Measurements from ENCODE around the gene TFF2. TPM values are rescaled to one million over a fixed set of nuclear protein-coding genes. Genes with fewer than 3 reads are reported as not detected.

Gene TFF2, protein sequence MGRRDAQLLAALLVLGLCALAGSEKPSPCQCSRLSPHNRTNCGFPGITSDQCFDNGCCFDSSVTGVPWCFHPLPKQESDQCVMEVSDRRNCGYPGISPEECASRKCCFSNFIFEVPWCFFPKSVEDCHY
- total RNA-seq = under 1 TPM in 1 of 4 donors, not detected in 3; 0.68 TPM

- H3K36me3 ChIP-seq = no peaks in the 10 kb centered on the region
- in situ Hi-C loops (cut with MboI; ENCODE audit: low pct_ligation_motif_present in 1 of 4, low pct_unique_long_range_greater_than_20kb in 1 of 4, low sequenced_read_pairs in 3 of 4) (no loop called here), intact Hi-C loops (cut with DNase I; ENCODE audit: low total_unique reads) (no loop called here)
- no peak for TF ChIP-seq POLR2AphosphoS5 (IDR thresholded peaks at IDR 0.05)
- no peak for TF ChIP-seq EP300 (IDR thresholded peaks at IDR 0.05; ENCODE audit: low read depth)
- no peak for TF ChIP-seq POLR2A (IDR thresholded peaks at IDR 0.05)
- no peak for TF ChIP-seq CTCF (IDR thresholded peaks at IDR 0.05)
- no peak within 1 kb of the TSS for H3K27ac ChIP-seq
- 66% methylated on average over 11 of the region's 13 CpGs; no CpG with 5 or more reads in 1 of the 2 donors for WGBS, 2 donors (ENCODE audit: low coverage in 1 of 2)
- no peaks in the 10 kb centered on the region for H3K4me1 ChIP-seq
- peaks cover 0 to 11% of the 10 kb centered on the region in 2 donors for H3K9me3 ChIP-seq
- no peaks in the 10 kb centered on the region for H3K27me3 ChIP-seq
- DNase-seq = no peak
- no peak within 1 kb of the TSS for H3K4me3 ChIP-seq
Measured at GRCh38 chr21:42350927-42351426, at the start of gene TFF2. TFF2 (minus strand) TSS chr21:42350994; CDS start chr21:42350957, 37 bp downstream.

DNA sequence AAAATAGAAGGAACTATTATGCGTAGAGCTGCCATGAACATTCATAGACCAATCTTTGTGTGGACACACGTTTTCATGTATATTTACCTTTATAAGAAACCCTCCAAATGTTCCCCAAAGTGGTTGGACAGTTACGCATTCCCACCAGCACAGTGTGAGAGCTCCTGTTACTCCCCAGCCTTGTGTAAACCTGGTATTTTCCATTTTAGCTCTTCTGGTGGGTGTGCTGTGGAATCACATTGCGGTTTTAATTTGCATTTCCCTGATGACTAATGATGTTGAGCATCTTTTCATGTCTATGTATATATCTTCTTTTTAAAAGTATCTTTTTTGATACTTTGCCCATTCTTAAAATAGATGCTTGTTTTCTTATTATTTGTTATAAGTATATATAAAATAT lies 49.7 kb upstream of the TFF2 start:
- H3K4me3 ChIP-seq = no peak overlapping the region
- DNase-seq = no peak
- no peaks in the 10 kb centered on the region for H3K36me3 ChIP-seq
- intact Hi-C loops (cut with DNase I; ENCODE audit: low total_unique reads) (no loop called here), in situ Hi-C loops (cut with MboI; ENCODE audit: low pct_ligation_motif_present in 1 of 4, low pct_unique_long_range_greater_than_20kb in 1 of 4, low sequenced_read_pairs in 3 of 4) (no loop called here)
- H3K27me3 ChIP-seq = no peaks in the 10 kb centered on the region
- no peaks in the 10 kb centered on the region for H3K9me3 ChIP-seq
- H3K27ac ChIP-seq = no peak overlapping the region
- WGBS, 2 donors (ENCODE audit: low coverage in 1 of 2) = 72 to 88% methylated on average over 2 to 4 of the region's 4 CpGs
- TF ChIP-seq EP300 (IDR thresholded peaks at IDR 0.05; ENCODE audit: low read depth) (no peak), CTCF (IDR thresholded peaks at IDR 0.05) (no peak)
- H3K4me1 ChIP-seq = no peaks in the 10 kb centered on the region

DNA sequence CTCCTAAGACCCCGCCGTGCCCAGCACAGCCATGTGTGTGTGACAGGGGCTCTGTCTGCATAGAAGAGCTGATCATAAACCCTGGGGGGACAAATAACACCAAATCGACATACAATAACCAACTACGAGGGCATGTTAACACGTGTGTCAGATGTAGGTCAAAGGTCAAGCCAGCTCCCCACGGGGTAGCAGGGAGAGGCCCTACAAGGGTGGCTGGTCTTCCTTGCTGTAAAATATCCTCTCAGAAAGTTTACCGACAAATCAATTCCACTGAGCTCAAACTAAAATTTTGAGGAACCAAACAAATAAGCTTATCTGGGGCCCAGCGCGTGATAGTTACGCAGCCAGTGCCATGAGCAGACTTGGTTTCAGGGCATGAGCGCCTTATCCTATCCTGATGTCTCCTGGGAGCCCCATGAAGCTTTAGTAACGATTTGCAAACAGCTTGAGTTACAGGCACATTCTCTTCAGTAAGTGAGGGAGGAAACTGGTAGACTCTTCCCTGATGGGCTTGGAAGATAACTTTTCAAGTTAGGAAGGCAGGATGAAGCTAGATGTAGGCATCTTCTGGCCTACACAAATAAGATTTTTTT lies 47.7 kb upstream of the TFF2 start:
- intact Hi-C loops (cut with DNase I; ENCODE audit: low total_unique reads) = no loop called here
- H3K4me3 ChIP-seq = no peak overlapping the region
- H3K36me3 ChIP-seq = no peaks in the 10 kb centered on the region
- in situ Hi-C loops (cut with MboI; ENCODE audit: low pct_ligation_motif_present in 1 of 4, low pct_unique_long_range_greater_than_20kb in 1 of 4, low sequenced_read_pairs in 3 of 4) = no loop called here
- TF ChIP-seq POLR2AphosphoS5 (IDR thresholded peaks at IDR 0.05) (no peak), POLR2A (IDR thresholded peaks at IDR 0.05) (no peak), EP300 (IDR thresholded peaks at IDR 0.05; ENCODE audit: low read depth) (no peak), CTCF (IDR thresholded peaks at IDR 0.05) (no peak)
- no peak for DNase-seq
- H3K4me1 ChIP-seq = no peaks in the 10 kb centered on the region
- WGBS, 2 donors (ENCODE audit: low coverage in 1 of 2) = 72% methylated on average over 12 of the region's 12 CpGs; no CpG with 5 or more reads in 1 of the 2 donors
- H3K27me3 ChIP-seq = no peaks in the 10 kb centered on the region
- no peak overlapping the region for H3K27ac ChIP-seq
- no peaks in the 10 kb centered on the region for H3K9me3 ChIP-seq

DNA sequence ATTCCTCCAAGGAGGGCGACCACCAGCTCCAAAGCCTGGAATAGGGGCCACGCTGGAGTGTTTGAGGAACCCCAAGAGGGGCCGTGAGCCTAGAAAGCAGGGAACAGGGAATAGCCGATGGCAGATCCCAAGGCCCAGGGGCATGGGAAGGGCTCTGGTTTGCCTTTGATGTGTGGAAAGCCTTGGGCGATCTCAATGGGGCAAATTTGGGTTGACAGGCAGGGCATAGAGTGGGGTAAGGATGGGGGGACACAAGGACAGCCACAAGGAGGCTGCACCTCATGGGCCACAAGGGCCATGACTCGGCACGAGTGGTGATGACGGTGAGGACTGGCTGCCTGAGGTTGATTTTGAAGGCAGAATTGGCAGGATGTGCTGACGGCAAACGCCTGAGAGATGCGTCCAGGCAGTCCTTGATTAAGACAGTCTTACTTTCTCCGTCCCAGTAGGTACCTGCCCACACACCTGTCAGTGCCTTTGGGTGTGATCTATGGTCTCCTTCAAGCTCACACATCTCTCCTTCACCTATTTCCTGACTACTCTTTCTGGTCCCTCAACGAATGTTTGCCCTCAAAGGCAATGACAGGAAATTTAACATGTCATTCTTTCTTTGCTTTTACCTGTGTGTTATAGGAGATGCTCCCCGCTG lies 47.1 kb upstream of the TFF2 start:
- intact Hi-C loops (cut with DNase I; ENCODE audit: low total_unique reads) = no loop called here
- 56 to 91% methylated on average over 3 to 14 of the region's 14 CpGs for WGBS, 2 donors (ENCODE audit: low coverage in 1 of 2)

More for the DNA sequence above, 47.1 kb upstream of the TFF2 start:
- TF ChIP-seq EP300 (IDR thresholded peaks at IDR 0.05; ENCODE audit: low read depth) = no peak
- no peak for TF ChIP-seq POLR2A (IDR thresholded peaks at IDR 0.05)
- TF ChIP-seq CTCF (IDR thresholded peaks at IDR 0.05) = no peak
- no peak for TF ChIP-seq POLR2AphosphoS5 (IDR thresholded peaks at IDR 0.05)
- no peaks in the 10 kb centered on the region for H3K9me3 ChIP-seq
- no peaks in the 10 kb centered on the region for H3K4me1 ChIP-seq
- no peak overlapping the region for H3K4me3 ChIP-seq
- H3K36me3 ChIP-seq = no peaks in the 10 kb centered on the region
- in situ Hi-C loops (cut with MboI; ENCODE audit: low pct_ligation_motif_present in 1 of 4, low pct_unique_long_range_greater_than_20kb in 1 of 4, low sequenced_read_pairs in 3 of 4) = no loop called here
- H3K27ac ChIP-seq = no peak overlapping the region
- H3K27me3 ChIP-seq = no peaks in the 10 kb centered on the region
- DNase-seq = no peak

Data from transverse colon (tissue), 4 donors.